DOHH2 (cell line): Measurements from ENCODE around the gene FMNL2.

Experiments
- H3F3A ChIP-seq: fragments of 200-600 bp; sonication (generic), shearing (Covaris generic); 2 replicates; pipeline ENCODE4 v1.6.0; 2016; ENCODE audit warnings: antibody characterized with exemption, mild to moderate bottlenecking; ENCODE audit not compliant: control insufficient read depth, insufficient read depth
- H3K27ac ChIP-seq: fragments of 200-600 bp; sonication (generic); 2 replicates; pipeline ENCODE4 v1.5.1; 2014; ENCODE audit warnings: low read depth, mild to moderate bottlenecking, low read length, moderate library complexity
- H3K27me3 ChIP-seq: fragments of 200-600 bp; sonication (generic); 2 replicates; pipeline ENCODE4 v1.6.1; 2014; ENCODE audit warnings: mild to moderate bottlenecking, low read length, mixed read lengths; ENCODE audit not compliant: control insufficient read depth
- H3K36me3 ChIP-seq: fragments of 200-600 bp; sonication (generic); 2 replicates; pipeline ENCODE4 v1.6.1; 2014; ENCODE audit warnings: mild to moderate bottlenecking, low read length, moderate library complexity, mixed read lengths; ENCODE audit not compliant: control insufficient read depth
- H3K4me1 ChIP-seq: fragments of 200-600 bp; sonication (generic); 2 replicates; pipeline ENCODE4 v1.6.1; 2014; ENCODE audit warnings: mild to moderate bottlenecking, low read length, mixed read lengths; ENCODE audit not compliant: control insufficient read depth
- H3K4me2 ChIP-seq: fragments of 200-600 bp; sonication (generic); 2 replicates; pipeline ENCODE4 v1.6.0; 2014; ENCODE audit warnings: mild to moderate bottlenecking, low read length, moderate library complexity
- H3K4me3 ChIP-seq: fragments of 200-600 bp; sonication (generic); 2 replicates; pipeline ENCODE4 v1.5.1; 2014; ENCODE audit warnings: mild to moderate bottlenecking, low read length, mixed read lengths
- H3K79me2 ChIP-seq: fragments of 200-600 bp; sonication (generic); 2 replicates; pipeline ENCODE4 v1.6.1; 2014; ENCODE audit warnings: mild to moderate bottlenecking, low read length, mixed read lengths; ENCODE audit not compliant: control insufficient read depth
- H3K9me2 ChIP-seq: fragments of 200-600 bp; sonication (generic); replicated peaks from 2 replicates; pipeline ENCODE4 v1.6.1; 2014; ENCODE audit warnings: mild to moderate bottlenecking, low read length, mixed read lengths; ENCODE audit not compliant: control insufficient read depth
- H3K9me3 ChIP-seq: fragments of 200-600 bp; sonication (generic); 2 replicates; pipeline ENCODE4 v1.6.1; 2014; ENCODE audit warnings: antibody characterized with exemption, low read length, mixed read lengths; ENCODE audit not compliant: control insufficient read depth, insufficient read depth
- H4K20me1 ChIP-seq: fragments of 200-600 bp; sonication (generic); 2 replicates; pipeline ENCODE4 v1.6.0; 2014; ENCODE audit warnings: low read depth, mild to moderate bottlenecking, antibody characterized with exemption, low read length, moderate library complexity; ENCODE audit not compliant: control insufficient read depth, insufficient read depth
- CTCF ChIP-seq: fragments of 200-600 bp; sonication (generic); IDR thresholded peaks from one replicate; pipeline ENCODE4 v1.5.1; 2014; ENCODE audit warnings: antibody characterized with exemption, mild to moderate bottlenecking, low read depth, low read length; ENCODE audit not compliant: poor library complexity, severe bottlenecking
- EZH2phosphoT487 ChIP-seq: fragments of 200-600 bp; sonication (generic); IDR thresholded peaks from 2 replicates; pipeline ENCODE4 v1.6.1; 2017; ENCODE audit warnings: borderline replicate concordance, mild to moderate bottlenecking, antibody characterized with exemption, low read length, moderate library complexity, mixed read lengths

The FMNL2 gene

GRCh38 chr2:152606941-152607340, 272.0 kb downstream of the FMNL2 start:
- TF ChIP-seq EZH2phosphoT487 (no peak), CTCF (no peak)
- no peaks in the 10 kb centered on the region for H3K36me3 ChIP-seq
- H3K9me3 ChIP-seq, result no peaks in the 10 kb centered on the region

GRCh38 chr2:152607793-152608300, 272.9 kb downstream of the FMNL2 start:
- Histone ChIP-seq H3K4me2 (no peak overlapping the region), H3F3A (no peaks in the 10 kb centered on the region), H4K20me1 (no peaks in the 10 kb centered on the region), H3K36me3 (no peaks in the 10 kb centered on the region), H3K4me3 (no peak overlapping the region), H3K9me2 (no peaks in the 10 kb centered on the region), H3K9me3 (no peaks in the 10 kb centered on the region), H3K27ac (no peak overlapping the region), H3K27me3 (peaks cover 3% of the 10 kb centered on the region), H3K4me1 (peaks cover 15% of the 10 kb centered on the region), H3K79me2 (no peaks in the 10 kb centered on the region)
- TF ChIP-seq CTCF (no peak), EZH2phosphoT487 (no peak)

More at GRCh38 chr2:152606941-152607340, 272.0 kb downstream of the FMNL2 start:
- H3K4me2 ChIP-seq, result no peak overlapping the region
- no peak overlapping the region for H3K4me3 ChIP-seq
- peaks cover 3% of the 10 kb centered on the region for H3K27me3 ChIP-seq
- H3K27ac ChIP-seq, result no peak overlapping the region
- H4K20me1 ChIP-seq, result no peaks in the 10 kb centered on the region
- peaks cover 6% of the 10 kb centered on the region for H3K4me1 ChIP-seq
- no peaks in the 10 kb centered on the region for H3F3A ChIP-seq
- H3K9me2 ChIP-seq, result no peaks in the 10 kb centered on the region
- no peaks in the 10 kb centered on the region for H3K79me2 ChIP-seq

- no peaks in the 10 kb centered on the region for H3K79me2 ChIP-seq
- no peaks in the 10 kb centered on the region for H3K9me3 ChIP-seq
- H3K27ac ChIP-seq, result no peak overlapping the region
- H3K9me2 ChIP-seq, result no peaks in the 10 kb centered on the region
- no peaks in the 10 kb centered on the region for H3F3A ChIP-seq
- peaks cover 23% of the 10 kb centered on the region for H3K4me1 ChIP-seq
- no peak overlapping the region for H3K4me2 ChIP-seq
- H3K36me3 ChIP-seq, result no peaks in the 10 kb centered on the region
- H3K27me3 ChIP-seq, result peaks cover 3% of the 10 kb centered on the region
- H4K20me1 ChIP-seq, result no peaks in the 10 kb centered on the region
- no peak overlapping the region for H3K4me3 ChIP-seq
- no peak for TF ChIP-seq EZH2phosphoT487
Measured at GRCh38 chr2:152609154-152609553, 274.2 kb downstream of the FMNL2 start.

- H3K36me3 ChIP-seq, result no peaks in the 10 kb centered on the region
- H3K9me2 ChIP-seq, result no peaks in the 10 kb centered on the region
- H4K20me1 ChIP-seq, result no peaks in the 10 kb centered on the region
- peaks cover 23% of the 10 kb centered on the region for H3K4me1 ChIP-seq
- no peak overlapping the region for H3K4me3 ChIP-seq
- no peaks in the 10 kb centered on the region for H3K9me3 ChIP-seq
- no peaks in the 10 kb centered on the region for H3K79me2 ChIP-seq
- H3K27ac ChIP-seq, result no peak overlapping the region
- TF ChIP-seq CTCF, result no peak
- no peak for TF ChIP-seq EZH2phosphoT487
- peaks cover 3% of the 10 kb centered on the region for H3K27me3 ChIP-seq
- no peak overlapping the region for H3K4me2 ChIP-seq
- no peaks in the 10 kb centered on the region for H3F3A ChIP-seq
Measured at GRCh38 chr2:152609699-152610098, 274.7 kb downstream of the FMNL2 start.
